HFFc6 (cell line): ENCODE data around the gene CBX5. TPM values are rescaled to one million over a fixed set of nuclear protein-coding genes. Genes with fewer than 3 reads are reported as not detected.

Source experiments
- DNase-seq: peaks from one replicate; pipeline ENCODE4 v3.0.0-alpha.2; 2018
- H3K27ac Mint-ChIP-seq: 2 replicates; pipeline ENCODE4 v1.8.0; 2020; ENCODE audit warnings: mild to moderate bottlenecking, mixed read lengths
- H3K27me3 Mint-ChIP-seq: 2 replicates; pipeline ENCODE4 v1.8.0; 2021; ENCODE audit warnings: mild to moderate bottlenecking, moderate library complexity, mixed read lengths; ENCODE audit not compliant: insufficient read depth
- H3K36me3 Mint-ChIP-seq: 2 replicates; pipeline ENCODE4 v1.8.0; 2021; ENCODE audit warnings: low read depth, mixed read lengths
- H3K4me1 Mint-ChIP-seq: 2 replicates; pipeline ENCODE4 v1.8.0; 2020; ENCODE audit warnings: low read depth, mixed read lengths
- H3K4me3 Mint-ChIP-seq: 2 replicates; pipeline ENCODE4 v1.8.0; 2020; ENCODE audit warnings: mild to moderate bottlenecking, moderate library complexity, mixed read lengths
- H3K9me3 Mint-ChIP-seq: 2 replicates; pipeline ENCODE4 v1.8.0; 2020; ENCODE audit warnings: mild to moderate bottlenecking, mixed read lengths
- CTCF ChIP-seq: fragments of 200-600 bp; sonication (generic); IDR thresholded peaks from 2 replicates; pipeline ENCODE4 v1.5.0; 2021; ENCODE audit warnings: antibody characterized with exemption, mild to moderate bottlenecking
- total RNA-seq, 6 experiments: library from RNA; stranded (reverse); fragmentation: NEBNext Ultra II Directional; extraction: Animal tissue kit (Norgen Biotek cat#: 25700); gene quantifications; 2 replicates in 1 of 6; 3 replicates in 5 of 6; pipeline ENCODE4 v1.2.3, GENCODE V29; 2021

The CBX5 gene
- total RNA-seq, 6 experiments from 2014 or later, result 76.8 to 128 (median 117) TPM

- TF ChIP-seq CTCF, result no peak
- no peak for DNase-seq
- H3K36me3 Mint-ChIP-seq, result peaks cover 18% of the 10 kb centered on the region
- no peaks in the 10 kb centered on the region for H3K9me3 Mint-ChIP-seq
- H3K27ac Mint-ChIP-seq, result no peak overlapping the region
- H3K4me1 Mint-ChIP-seq, result no peaks in the 10 kb centered on the region
- peaks cover 8% of the 10 kb centered on the region for H3K27me3 Mint-ChIP-seq
- H3K4me3 Mint-ChIP-seq, result no peak overlapping the region
Measured at GRCh38 chr12:54182086-54182485, 97.8 kb downstream of the CBX5 start.

Other genes with a start within 250 kb of the CBX5 start
- gene HOXC5, start 247.1 kb downstream of the CBX5 start, total RNA-seq, result under 1 TPM in 1 of 6 experiments, not detected in 5; 0.13 TPM
- under 1 TPM in 4 of 6 experiments, not detected in 2; 0.35 to 0.73 (median 0.38) TPM for gene HOXC4, start 226.3 kb downstream of the CBX5 start, total RNA-seq
- gene SMUG1, start 91.1 kb downstream of the CBX5 start, total RNA-seq, result 10 to 100 TPM; 21.4 to 28.4 (median 26.1) TPM
- gene HNRNPA1, start 604 bp upstream of the CBX5 start, total RNA-seq, result 1,000 to 10,000 TPM in 3 of 6 experiments, 100 to 1,000 TPM in 3; 768 to 1,141 (median 1,018) TPM
- gene NFE2, start 20.9 kb upstream of the CBX5 start, total RNA-seq, result under 1 TPM; 0.21 to 0.59 (median 0.32) TPM
- 100 to 1,000 TPM; 178 to 225 (median 200) TPM for gene COPZ1, start 45.0 kb upstream of the CBX5 start, total RNA-seq
- not detected for gene GPR84, start 84.4 kb upstream of the CBX5 start, total RNA-seq
- gene ZNF385A, start 104.6 kb upstream of the CBX5 start, total RNA-seq, result 1 to 10 TPM; 4.0 to 7.4 (median 6.1) TPM
- 100 to 1,000 TPM; 261 to 355 (median 329) TPM for gene ITGA5, start 139.1 kb upstream of the CBX5 start, total RNA-seq
- not detected for gene GTSF1, start 193.5 kb upstream of the CBX5 start, total RNA-seq
- under 1 TPM in 4 of 6 experiments, not detected in 2; 0.03 to 0.14 (median 0.08) TPM for gene NCKAP1L, start 217.6 kb upstream of the CBX5 start, total RNA-seq